H1 (cell line): ENCODE results near the gene CD4. TPM values are rescaled to one million over a fixed set of nuclear protein-coding genes. Genes with fewer than 3 reads are reported as not detected.

Experiments
- CTCF ChIA-PET: fragments of 300-600 bp; sonication (Branson Sonifier 250); formaldehyde crosslinking; loops from one replicate; lab custom pipeline; 2021; ENCODE audit not compliant: partially characterized antibody; lab: Charles Lee
- POLR2A ChIA-PET: fragments of 300-600 bp; sonication (Branson Sonifier 250); formaldehyde crosslinking; loops from one replicate; lab custom pipeline; 2021; ENCODE audit warnings: inconsistent platforms; ENCODE audit not compliant: partially characterized antibody; lab: Charles Lee
- DNase-seq, 2 experiments: peaks; one replicate each; pipeline versions ENCODE4 v3.0.0 to v3.0.0-alpha.2; 2010 to 2022; ENCODE audit warnings: low spot score in 2 of 2, low read depth in 1 of 2, mixed read lengths in 1 of 2
- FAIRE-seq: peaks from 2 replicates; lab custom pipeline; 2011; peaks lifted over from hg19 to GRCh38; lab: Jason Lieb, UNC
- H2AFZ ChIP-seq: 2 replicates; pipeline ENCODE4 v1.8.1; 2012; ENCODE audit warnings: low read length, inconsistent platforms
- H2AK5ac ChIP-seq: 2 replicates; pipeline ENCODE4 v1.6.1; 2013; ENCODE audit warnings: low read depth, low read length
- H2BK120ac ChIP-seq: replicated peaks from 2 replicates; pipeline ENCODE3; 2013; ENCODE audit warnings: low read depth, low read length, inconsistent platforms
- H2BK12ac ChIP-seq: 2 replicates; pipeline ENCODE4 v1.6.1; 2013; ENCODE audit warnings: low read depth, low read length
- H2BK15ac ChIP-seq: 2 replicates; pipeline ENCODE4 v1.6.1; 2013; ENCODE audit warnings: low read length
- H2BK20ac ChIP-seq: 2 replicates; pipeline ENCODE4 v1.6.1; 2013; ENCODE audit warnings: low read length
- H2BK5ac ChIP-seq: 2 replicates; pipeline ENCODE4 v1.6.1; 2013; ENCODE audit warnings: low read depth, low read length
- H3K14ac ChIP-seq: 2 replicates; pipeline ENCODE4 v1.6.1; 2013; ENCODE audit warnings: inconsistent platforms; ENCODE audit not compliant: insufficient read length
- H3K18ac ChIP-seq: 2 replicates; pipeline ENCODE4 v1.6.1; 2013; ENCODE audit warnings: low read length; ENCODE audit errors: extremely low read depth
- H3K23ac ChIP-seq: 2 replicates; pipeline ENCODE4 v1.6.1; 2013; ENCODE audit warnings: inconsistent platforms; ENCODE audit not compliant: insufficient read length
- H3K23me2 ChIP-seq: 2 replicates; pipeline ENCODE4 v1.6.1; 2013; ENCODE audit warnings: low read depth, low read length
- H3K27ac ChIP-seq: 2 replicates; pipeline ENCODE4 v1.6.1; 2011; ENCODE audit warnings: low read depth, low read length, inconsistent platforms
- H3K27me3 ChIP-seq, 4 experiments: replicated peaks in 1 of 4; 1 replicate in 1 of 4; 2 replicates in 3 of 4; pipeline versions ENCODE4 v1.6.1 to v1.8.1; 2011 to 2013; ENCODE audit warnings: low read length in 3 of 4, mild to moderate bottlenecking in 3 of 4, inconsistent platforms in 2 of 4, mixed read lengths in 2 of 4, moderate library complexity in 1 of 4; ENCODE audit not compliant: control insufficient read depth in 3 of 4, insufficient read depth in 3 of 4; ENCODE audit errors: extremely low read depth in 1 of 4
- H3K36me3 ChIP-seq, 4 experiments: 2 replicates each; pipeline versions ENCODE4 v1.6.1 to v1.8.1; 2011 to 2013; ENCODE audit warnings: mild to moderate bottlenecking in 4 of 4, low read length in 3 of 4, moderate library complexity in 2 of 4, control low read depth in 1 of 4, inconsistent platforms in 1 of 4; ENCODE audit not compliant: insufficient read depth in 4 of 4, control insufficient read depth in 2 of 4
- H3K4ac ChIP-seq: replicated peaks from 2 replicates; pipeline ENCODE3; 2013; ENCODE audit warnings: low read length, low read depth, mixed read lengths, inconsistent platforms; ENCODE audit not compliant: insufficient read length
- H3K4me1 ChIP-seq, 4 experiments: replicated peaks in 1 of 4; 1 replicate in 1 of 4; 2 replicates in 3 of 4; pipeline versions ENCODE4 v1.6.1 to v1.8.1; 2011 to 2013; ENCODE audit warnings: low read length in 3 of 4, inconsistent platforms in 2 of 4, mixed read lengths in 1 of 4; ENCODE audit not compliant: insufficient read depth in 4 of 4, control insufficient read depth in 3 of 4
- H3K4me2 ChIP-seq, 2 experiments: 2 replicates each; pipeline versions ENCODE4 v1.6.1 to v1.8.1; 2011 to 2013; ENCODE audit warnings: low read depth in 2 of 2, low read length in 2 of 2, control low read depth in 1 of 2, inconsistent platforms in 1 of 2, mild to moderate bottlenecking in 1 of 2; ENCODE audit not compliant: insufficient read depth in 1 of 2
- H3K4me3 ChIP-seq, 4 experiments: fragments of 200-600, 300-600 bp in 1 of 4; sonication (generic), shearing (Covaris generic), sonication (Bioruptor Twin) in 1 of 4; 2 replicates each; pipeline versions ENCODE4 v1.5.1 to v1.8.1; 2011 to 2016; ENCODE audit warnings: low read length in 4 of 4, low read depth in 3 of 4, control low read depth in 2 of 4, inconsistent platforms in 2 of 4, mild to moderate bottlenecking in 2 of 4, mixed read lengths in 1 of 4, moderate library complexity in 1 of 4; ENCODE audit not compliant: insufficient read depth in 2 of 4; ENCODE audit errors: extremely low read depth in 1 of 4
- H3K56ac ChIP-seq: replicated peaks from 2 replicates; pipeline ENCODE3; 2013; ENCODE audit warnings: low read depth, mild to moderate bottlenecking, mixed read lengths, low read length, inconsistent platforms; ENCODE audit not compliant: insufficient read length
- H3K79me1 ChIP-seq: 2 replicates; pipeline ENCODE4 v1.6.1; 2013; ENCODE audit warnings: low read depth, low read length, control low read depth
- H3K79me2 ChIP-seq, 2 experiments: 2 replicates each; pipeline versions ENCODE4 v1.6.1 to v1.8.1; 2012 to 2013; ENCODE audit warnings: low read length in 2 of 2, mild to moderate bottlenecking in 2 of 2, inconsistent platforms in 1 of 2; ENCODE audit not compliant: insufficient read depth in 2 of 2, control insufficient read depth in 1 of 2
- H3K9ac ChIP-seq, 4 experiments: replicated peaks in 1 of 4; 1 replicate in 1 of 4; 2 replicates in 3 of 4; pipeline versions ENCODE4 v1.6.1 to v1.8.1; 2011 to 2013; ENCODE audit warnings: low read depth in 3 of 4, low read length in 3 of 4, control low read depth in 2 of 4, mild to moderate bottlenecking in 2 of 4, moderate library complexity in 2 of 4, inconsistent platforms in 1 of 4; ENCODE audit errors: extremely low read depth in 1 of 4
- H3K9me3 ChIP-seq, 2 experiments: 2 replicates each; pipeline versions ENCODE4 v1.6.1 to v1.8.1; 2012 to 2013; ENCODE audit warnings: mild to moderate bottlenecking in 2 of 2, moderate library complexity in 2 of 2, control low read depth in 1 of 2, inconsistent platforms in 1 of 2, low read depth in 1 of 2, low read length in 1 of 2, mixed read lengths in 1 of 2; ENCODE audit not compliant: insufficient read depth in 2 of 2
- H4K20me1 ChIP-seq, 2 experiments: replicated peaks in 1 of 2; 2 replicates each; pipeline versions ENCODE3 to v1.8.1; 2011 to 2013; ENCODE audit warnings: inconsistent platforms in 2 of 2, low read length in 2 of 2, mild to moderate bottlenecking in 1 of 2; ENCODE audit not compliant: insufficient read depth in 2 of 2, control insufficient read depth in 1 of 2
- H4K5ac ChIP-seq: 2 replicates; pipeline ENCODE4 v1.6.1; 2013; ENCODE audit warnings: low read length, low read depth, mixed read lengths, inconsistent platforms; ENCODE audit not compliant: insufficient read length
- H4K8ac ChIP-seq: 2 replicates; pipeline ENCODE4 v1.8.0; 2013; ENCODE audit warnings: mild to moderate bottlenecking, moderate library complexity, low read length, inconsistent platforms; ENCODE audit not compliant: insufficient read depth; ENCODE audit errors: extremely low read depth
- H4K91ac ChIP-seq: replicated peaks from 2 replicates; pipeline ENCODE3; 2013; ENCODE audit warnings: low read length, mixed read lengths, inconsistent platforms; ENCODE audit not compliant: insufficient read length
- CTBP2 ChIP-seq: IDR thresholded peaks from 2 replicates; pipeline ENCODE4 v1.7.0; 2011; ENCODE audit warnings: borderline replicate concordance, mild to moderate bottlenecking, moderate library complexity, mixed read lengths, low read length; ENCODE audit not compliant: insufficient read depth, insufficient read length
- YY1 ChIP-seq: IDR thresholded peaks from 2 replicates; pipeline ENCODE4 v1.6.1; 2011; ENCODE audit warnings: low read depth, mild to moderate bottlenecking, low read length
- WGBS, 2 experiments: shearing (Covaris generic) in 1 of 2; methylation state at CpG; one replicate each; pipeline versions ENCODE4 v1.1.6 to v1.1.7; 2013 to 2015; ENCODE audit warnings: low lambda C conversion rate in 2 of 2, mixed read lengths in 2 of 2, inconsistent platforms in 1 of 2, low coverage in 1 of 2, missing lambda C conversion rate in 1 of 2; ENCODE audit not compliant: insufficient replicate concordance in 2 of 2, insufficient coverage in 1 of 2, insufficient read length in 1 of 2; ENCODE audit errors: extremely low coverage in 1 of 2, missing lambda C conversion rate in 1 of 2; 5-methylcytosine and 5-hydroxymethylcytosine counted together
- polyA plus RNA-seq, 7 experiments: library from polyadenylated mRNA; depleted of rRNA in 3 of 7; stranded (reverse) in 5 of 7; unstranded in 2 of 7; fragments of >200 nt in 5 of 7; fragments of 200-250 nt in 2 of 7; gene quantifications; 1 replicate in 5 of 7; 2 replicates in 1 of 7; 4 replicates in 1 of 7; pipeline versions ENCODE4 v1.2.1 to v1.2.3, GENCODE V29; 2011 to 2013; ENCODE audit warnings: missing spikeins in 2 of 7, mixed read lengths in 2 of 7
- total RNA-seq: library from RNA; stranded (reverse); fragmentation: NEBNext Ultra II Directional; extraction: Animal tissue kit (Norgen Biotek cat#: 25700); gene quantifications from 2 replicates; pipeline ENCODE4 v1.2.1, GENCODE V29; 2021

The CD4 gene
- total and polyA plus RNA-seq, 2 of the 8 experiments (the other 6 are each of a cell fraction or from before 2014, with no cell fraction given) = 3.4 to 5.1 TPM

DNA sequence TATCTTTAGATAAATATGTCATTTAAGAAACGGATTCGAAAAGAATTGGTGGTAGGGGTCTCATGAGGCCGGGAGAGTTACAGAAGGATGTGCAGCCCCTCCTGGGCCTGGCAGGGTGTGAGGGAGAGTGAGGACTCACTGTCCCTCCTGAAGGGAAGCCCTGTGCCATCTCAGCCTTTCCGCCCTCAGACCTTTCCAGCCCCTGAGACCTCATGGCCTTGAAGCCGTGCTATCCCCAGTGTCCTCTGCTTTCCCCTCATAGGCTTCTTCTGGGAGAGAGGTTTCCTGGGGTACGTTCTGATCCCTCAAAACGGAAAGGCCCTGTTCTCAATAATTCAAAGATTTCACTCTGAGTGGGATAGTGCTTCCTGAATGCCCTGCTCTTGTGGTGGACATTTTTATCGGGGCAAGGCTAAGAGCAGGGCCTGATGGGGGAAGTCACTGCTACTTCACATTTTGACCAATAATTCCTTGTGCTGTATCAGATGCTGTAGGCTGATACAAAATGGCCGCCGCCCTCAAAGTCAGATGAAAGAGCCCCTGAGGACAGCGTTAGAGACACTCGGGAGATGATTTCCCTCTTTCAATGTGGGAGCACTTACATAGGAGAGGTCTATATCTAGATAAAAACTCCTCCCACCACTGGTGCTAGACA lies 1.3 kb downstream of the CD4 start:
- Histone ChIP-seq H3K14ac (no peak overlapping the region), H3K79me1 (no peaks in the 10 kb centered on the region), H3K79me2 (no peaks in the 10 kb centered on the region), H3K4me1 (peaks cover 4 to 13% (median 6%) of the 10 kb centered on the region in 4 experiments; a peak in 6 of 7 replicates), H3K18ac (no peak overlapping the region), H3K27ac (no peak overlapping the region), H3K27me3 (no peaks in the 10 kb centered on the region), H3K9me3 (no peaks in the 10 kb centered on the region), H2BK5ac (no peak overlapping the region), H2BK12ac (no peak overlapping the region), H4K8ac (no peak overlapping the region; the same call in 1 of the 2 replicates), H3K36me3 (no peaks in the 10 kb centered on the region), H3K23ac (no peak overlapping the region), H2BK120ac (no peak overlapping the region), H3K56ac (no peak overlapping the region), H3K4me3 (no peak overlapping the region), H2AK5ac (no peak overlapping the region), H2AFZ (peak overlapping the region; percentile 25; the same call in 1 of the 2 replicates), H3K23me2 (no peaks in the 10 kb centered on the region), H4K5ac (no peak overlapping the region), H4K91ac (no peak overlapping the region), H2BK15ac (no peak overlapping the region), H3K9ac (no peak overlapping the region), H4K20me1 (no peaks in the 10 kb centered on the region), H2BK20ac (no peak overlapping the region), H3K4ac (no peak overlapping the region), H3K4me2 (no peak overlapping the region)
- POLR2A ChIA-PET = interaction anchor here (2.4 kb wide), 1 partner anchor 25 kb away, joined by 13 read pairs; the partner anchor contains the start of gene PTMS
- no peak for FAIRE-seq
- no peak for DNase-seq
- CTCF ChIA-PET = interaction anchor here (1.9 to 29.6 kb wide), 4 partner anchors 8 to 39 kb away, joined by 7 to 532 read pairs (median 23); partner anchors contain the start of genes GNB3, GPR162, MLF2 and P3H3
- WGBS, 2 experiments = 87% methylated on average over 12 of the region's 12 CpGs; no CpG with 5 or more reads in 1 of the 2 experiments
- TF ChIP-seq YY1 (peak; percentile 88), CTBP2 (no peak)
